Mucosa of rectum (tissue), 2 donors: ENCODE results near the gene CHMP4A.

Experiments used
- H3K27ac ChIP-seq, 2 donors: one replicate each; pipeline ENCODE4 v1.7.0; 2013; ENCODE audit warnings: inconsistent platforms in 2 of 2, low read depth in 2 of 2, low read length in 2 of 2
- H3K27me3 ChIP-seq, 2 donors: one replicate each; pipeline ENCODE4 v1.7.0; 2013; ENCODE audit warnings: low read length in 2 of 2; ENCODE audit not compliant: control insufficient read depth in 2 of 2, insufficient read depth in 2 of 2
- H3K36me3 ChIP-seq, 2 donors: one replicate each; pipeline ENCODE4 v1.7.0; 2013; ENCODE audit warnings: low read length in 2 of 2; ENCODE audit not compliant: control insufficient read depth in 2 of 2, insufficient read depth in 2 of 2
- H3K4me1 ChIP-seq, 2 donors: one replicate each; pipeline ENCODE4 v1.7.0; 2013; ENCODE audit warnings: low read length in 2 of 2, mild to moderate bottlenecking in 1 of 2; ENCODE audit not compliant: control insufficient read depth in 2 of 2, insufficient read depth in 2 of 2
- H3K4me3 ChIP-seq, 2 donors: one replicate each; pipeline ENCODE4 v1.7.0; 2013; ENCODE audit warnings: low read length in 2 of 2
- H3K9ac ChIP-seq, 2 donors: one replicate each; pipeline ENCODE4 v1.7.0; 2013; ENCODE audit warnings: low read length in 2 of 2, low read depth in 1 of 2, mild to moderate bottlenecking in 1 of 2
- H3K9me3 ChIP-seq, 2 donors: one replicate each; pipeline ENCODE4 v1.7.0; 2013; ENCODE audit warnings: low read length in 2 of 2; ENCODE audit not compliant: control insufficient read depth in 2 of 2
- donor health status: healthy.
- donor health status: Normal muscosa, but diverticular disease.

CHMP4A gene

GRCh38 chr14:24165785-24166184 is 47.5 kb downstream of the CHMP4A start:
- Histone ChIP-seq H3K36me3 (peaks cover 47 to 54% of the 10 kb centered on the region in 2 donors), H3K9ac (no peak overlapping the region), H3K4me3 (no peak overlapping the region), H3K4me1 (peaks cover 14% of the 10 kb centered on the region in 2 donors), H3K27ac (no peak overlapping the region), H3K9me3 (no peaks in the 10 kb centered on the region), H3K27me3 (no peaks in the 10 kb centered on the region)

GRCh38 chr14:24164518-24164991 is 48.7 kb downstream of the CHMP4A start:
- Histone ChIP-seq H3K9ac (no peak overlapping the region), H3K27ac (no peak overlapping the region), H3K9me3 (no peaks in the 10 kb centered on the region), H3K4me3 (no peak overlapping the region), H3K36me3 (peaks cover 57 to 60% of the 10 kb centered on the region in 2 donors), H3K27me3 (no peaks in the 10 kb centered on the region), H3K4me1 (peaks cover 16 to 19% of the 10 kb centered on the region in 2 donors)

GRCh38 chr14:24162093-24162492 is 51.2 kb downstream of the CHMP4A start:
- H3K4me1 ChIP-seq, result peaks cover 16 to 19% of the 10 kb centered on the region in 2 donors
- H3K36me3 ChIP-seq, result peaks cover 63 to 68% of the 10 kb centered on the region in 2 donors

GRCh38 chr14:24160850-24161804 is 52.2 kb downstream of the CHMP4A start, which contains the start of gene IRF9:
Gene IRF9 (plus strand): TSS chr14:24161265. CDS start chr14:24162145, 880 bp downstream.
- H3K4me1 ChIP-seq, result peaks cover 16 to 19% of the 10 kb centered on the region in 2 donors

More at GRCh38 chr14:24162093-24162492, 51.2 kb downstream of the CHMP4A start:
- Histone ChIP-seq H3K9ac (peak overlapping the region; percentile 32 to 94), H3K27ac (peak overlapping the region; percentile 95 to 97), H3K27me3 (no peaks in the 10 kb centered on the region), H3K4me3 (peak overlapping the region; percentile 88 to 99), H3K9me3 (no peaks in the 10 kb centered on the region)

GRCh38 chr14:24160499-24160849 is 52.8 kb downstream of the CHMP4A start:
- peaks cover 16 to 19% of the 10 kb centered on the region in 2 donors for H3K4me1 ChIP-seq
- peak overlapping the region; percentile 94 to 100 for H3K9ac ChIP-seq

More at GRCh38 chr14:24160850-24161804, 52.2 kb downstream of the CHMP4A start, which contains the start of gene IRF9:
- H3K27me3 ChIP-seq, result no peaks in the 10 kb centered on the region
- H3K27ac ChIP-seq, result peak within 1 kb of the TSS; percentile 95 to 97
- no peaks in the 10 kb centered on the region for H3K9me3 ChIP-seq
- peak within 1 kb of the TSS; percentile 94 to 100 for H3K9ac ChIP-seq
- peak within 1 kb of the TSS; percentile 88 to 99 for H3K4me3 ChIP-seq
- H3K36me3 ChIP-seq, result peaks cover 64 to 67% of the 10 kb centered on the region in 2 donors

GRCh38 chr14:24159777-24160498 is 53.4 kb downstream of the CHMP4A start:
- peaks cover 62 to 68% of the 10 kb centered on the region in 2 donors for H3K36me3 ChIP-seq
- H3K9ac ChIP-seq, result no peak overlapping the region
- H3K27ac ChIP-seq, result peak overlapping the region; percentile 95 to 97

More at GRCh38 chr14:24160499-24160849, 52.8 kb downstream of the CHMP4A start:
- Histone ChIP-seq H3K36me3 (peaks cover 62 to 68% of the 10 kb centered on the region in 2 donors), H3K4me3 (peak overlapping the region in 1 of 2 donors; percentile 3), H3K27ac (peak overlapping the region; percentile 95 to 97), H3K27me3 (no peaks in the 10 kb centered on the region), H3K9me3 (no peaks in the 10 kb centered on the region)

More at GRCh38 chr14:24159777-24160498, 53.4 kb downstream of the CHMP4A start:
- H3K4me1 ChIP-seq, result peaks cover 16 to 19% of the 10 kb centered on the region in 2 donors
- H3K4me3 ChIP-seq, result no peak overlapping the region
- H3K27me3 ChIP-seq, result no peaks in the 10 kb centered on the region
- no peaks in the 10 kb centered on the region for H3K9me3 ChIP-seq
